Glutamatergic neuron (in vitro differentiated cells): ENCODE results near the gene ARHGAP8. TPM values are rescaled to one million over a fixed set of nuclear protein-coding genes. Genes with fewer than 3 reads are reported as not detected.

ENCODE experiments used
- DNase-seq: peaks from one replicate; pipeline ENCODE4 v3.0.0; 2022
- H3K27ac Mint-ChIP-seq: one replicate; pipeline ENCODE4 v1.8.0; 2020; ENCODE audit warnings: mild to moderate bottlenecking, mixed read lengths, inconsistent platforms; ENCODE audit not compliant: unreplicated experiment
- H3K27me3 Mint-ChIP-seq: one replicate; pipeline ENCODE4 v1.8.0; 2020; ENCODE audit warnings: mild to moderate bottlenecking, moderate library complexity, mixed read lengths, inconsistent platforms; ENCODE audit not compliant: unreplicated experiment
- H3K36me3 Mint-ChIP-seq: one replicate; pipeline ENCODE4 v1.8.0; 2020; ENCODE audit warnings: mild to moderate bottlenecking, mixed read lengths, inconsistent platforms; ENCODE audit not compliant: unreplicated experiment
- H3K4me1 Mint-ChIP-seq: one replicate; pipeline ENCODE4 v1.8.0; 2020; ENCODE audit warnings: mild to moderate bottlenecking, low read depth, mixed read lengths, inconsistent platforms; ENCODE audit not compliant: unreplicated experiment
- H3K4me3 Mint-ChIP-seq: one replicate; pipeline ENCODE4 v1.8.0; 2020; ENCODE audit warnings: mild to moderate bottlenecking, mixed read lengths, inconsistent platforms; ENCODE audit not compliant: unreplicated experiment
- H3K9me3 Mint-ChIP-seq: one replicate; pipeline ENCODE4 v1.8.0; 2020; ENCODE audit warnings: mild to moderate bottlenecking, moderate library complexity, mixed read lengths, inconsistent platforms; ENCODE audit not compliant: unreplicated experiment
- CTCF ChIP-seq: fragments of 200-600 bp; sonication (generic); IDR thresholded peaks from one replicate; pipeline ENCODE4 v1.5.0; 2021; ENCODE audit not compliant: partially characterized antibody, unreplicated experiment
- total RNA-seq: library from RNA; stranded (reverse); fragmentation: NEBNext Ultra II Directional; extraction: Animal tissue kit (Norgen Biotek cat#: 25700); gene quantifications from one replicate; pipeline ENCODE4 v1.2.1, GENCODE V29; 2021; ENCODE audit not compliant: unreplicated experiment

ARHGAP8 gene
- total RNA-seq, 1 donor from 2014 or later: 0.59 TPM

- H3K36me3 Mint-ChIP-seq: no peaks in the 10 kb centered on the region
Measured at GRCh38 chr22:44807915-44808690, 55.7 kb downstream of the ARHGAP8 start.

GRCh38 chr22:44809456-44809855, 57.1 kb downstream of the ARHGAP8 start:
- H3K4me1 Mint-ChIP-seq: no peaks in the 10 kb centered on the region
- no peak for DNase-seq
- H3K36me3 Mint-ChIP-seq: no peaks in the 10 kb centered on the region
- H3K9me3 Mint-ChIP-seq: peaks cover 6% of the 10 kb centered on the region
- H3K27ac Mint-ChIP-seq: no peak overlapping the region
- H3K4me3 Mint-ChIP-seq: no peak overlapping the region
- no peak for TF ChIP-seq CTCF
- peaks cover 5% of the 10 kb centered on the region for H3K27me3 Mint-ChIP-seq

More at GRCh38 chr22:44807915-44808690, 55.7 kb downstream of the ARHGAP8 start:
- Mint-ChIP-seq H3K4me3 (no peak overlapping the region), H3K4me1 (no peaks in the 10 kb centered on the region), H3K27ac (no peak overlapping the region), H3K27me3 (peaks cover 2% of the 10 kb centered on the region), H3K9me3 (peaks cover 4% of the 10 kb centered on the region)
- peak; percentile 63 for DNase-seq
- peak; percentile 39 for TF ChIP-seq CTCF

- Mint-ChIP-seq H3K27ac (no peak overlapping the region), H3K4me1 (peaks cover 2% of the 10 kb centered on the region), H3K9me3 (peaks cover 6% of the 10 kb centered on the region), H3K36me3 (no peaks in the 10 kb centered on the region), H3K27me3 (peaks cover 5% of the 10 kb centered on the region), H3K4me3 (no peak overlapping the region)
- no peak for DNase-seq
- no peak for TF ChIP-seq CTCF
Measured at GRCh38 chr22:44811141-44811540, 58.8 kb downstream of the ARHGAP8 start.

GRCh38 chr22:44813416-44813815, 61.0 kb downstream of the ARHGAP8 start:
- H3K27ac Mint-ChIP-seq: no peak overlapping the region
- no peaks in the 10 kb centered on the region for H3K36me3 Mint-ChIP-seq
- no peak overlapping the region for H3K4me3 Mint-ChIP-seq
- TF ChIP-seq CTCF: no peak
- DNase-seq: no peak
- peaks cover 6% of the 10 kb centered on the region for H3K9me3 Mint-ChIP-seq
- peaks cover 5% of the 10 kb centered on the region for H3K27me3 Mint-ChIP-seq
- H3K4me1 Mint-ChIP-seq: peaks cover 2% of the 10 kb centered on the region
